ENCODE data around the gene GLIPR1.
"Not testable (repeated sequence)": the region's sequence is repeated elsewhere in the genome, so short reads cannot be mapped to it uniquely, and the experiment has no call there.

Gene GLIPR1

DNA sequence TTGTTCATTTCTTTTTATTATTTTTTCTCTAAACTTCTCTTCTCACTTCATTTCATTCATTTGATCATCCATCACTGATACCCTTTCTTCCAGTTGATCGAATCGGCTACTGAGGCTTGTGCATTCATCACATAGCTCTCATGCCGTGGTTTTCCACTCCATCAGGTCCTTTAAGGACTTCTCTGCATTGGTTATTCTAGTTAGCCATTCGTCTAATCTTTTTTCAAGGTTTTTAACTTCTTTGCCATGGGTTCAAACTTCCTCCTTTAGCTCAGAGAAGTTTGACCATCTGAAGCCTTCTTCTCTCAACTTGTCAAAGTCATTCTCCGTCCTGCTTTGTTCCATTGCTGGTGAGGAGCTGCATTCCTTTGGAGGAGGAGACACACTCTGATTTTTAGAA lies 41.6 kb downstream of the GLIPR1 start:
- not testable (repeated sequence) for DNase-seq

DNA sequence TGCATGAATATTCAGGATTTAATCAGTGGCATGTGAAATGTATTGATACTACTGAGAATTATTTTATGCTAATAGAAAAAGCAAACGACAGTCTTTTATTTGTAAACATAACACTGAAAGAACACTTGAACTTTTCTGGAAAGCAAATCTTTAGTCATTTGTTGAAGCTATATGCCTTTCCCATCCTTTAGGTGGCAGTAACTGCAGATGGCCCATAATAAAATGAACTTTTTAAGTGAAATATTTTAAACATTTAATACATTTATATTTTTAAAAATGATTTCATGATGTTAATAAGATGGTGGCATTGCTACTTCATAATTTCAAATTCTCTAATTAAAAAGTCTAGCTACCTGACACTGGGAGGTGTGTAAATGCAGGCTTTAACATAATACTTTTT lies 44.7 kb downstream of the GLIPR1 start:
- no peak for DNase-seq

DNA sequence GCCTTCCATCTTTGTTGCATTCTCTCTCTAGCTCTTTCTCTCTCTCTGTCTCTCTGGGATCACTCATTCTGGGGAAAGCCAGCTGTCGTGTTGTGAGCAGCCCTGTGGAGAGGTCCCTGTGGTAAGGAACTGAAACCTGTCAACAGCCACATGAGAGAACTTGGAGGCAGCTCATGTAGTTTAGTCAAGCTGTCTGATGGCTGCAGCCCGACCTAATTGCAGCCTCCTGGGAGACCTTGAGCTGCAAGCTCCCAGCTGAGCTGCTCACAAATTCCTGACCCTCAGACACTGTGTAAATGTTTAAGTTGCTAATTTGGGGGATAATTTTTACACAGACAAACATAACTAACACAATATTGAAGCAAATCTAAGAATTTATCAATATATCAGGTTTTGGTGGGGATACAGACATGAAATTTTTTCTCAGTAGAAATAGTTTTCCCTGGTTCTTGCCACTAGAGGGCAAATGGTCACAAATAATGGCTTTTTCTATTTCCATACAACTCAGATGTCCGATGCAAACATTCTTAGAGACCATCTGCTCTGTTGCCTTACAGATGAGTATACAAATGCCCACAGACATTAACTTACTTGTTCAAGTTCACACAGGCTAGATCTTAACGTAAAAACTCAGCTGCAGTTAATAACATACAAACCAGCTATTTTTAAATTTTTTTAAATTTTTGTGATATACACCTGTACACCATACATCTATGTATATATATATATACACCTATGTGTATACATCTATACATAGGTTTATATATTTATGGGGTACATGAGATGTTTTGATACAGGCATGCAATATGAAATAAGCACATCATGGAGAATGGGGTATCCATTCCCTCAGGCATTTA lies 46.3 kb downstream of the GLIPR1 start:
- no peak for DNase-seq

DNA sequence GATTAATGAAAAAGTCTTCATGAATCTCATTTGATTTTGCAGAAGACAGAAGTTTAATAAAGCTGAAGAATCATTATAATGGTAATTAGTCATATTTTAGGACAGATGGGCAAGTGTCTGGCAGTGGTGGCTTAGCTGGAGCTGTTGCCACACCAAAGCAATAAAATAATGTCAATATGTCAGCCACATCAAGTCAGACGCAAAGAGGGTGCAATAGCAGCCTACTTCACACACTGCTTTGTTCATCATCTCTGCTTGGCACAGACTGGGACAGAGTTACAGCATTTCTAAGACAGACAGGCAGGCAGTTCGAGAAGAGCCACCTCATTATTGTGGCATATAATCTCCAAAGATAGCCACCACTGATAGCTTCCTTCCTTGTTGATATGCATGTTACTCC lies 47.7 kb downstream of the GLIPR1 start:
- DNase-seq: no peak

DNA sequence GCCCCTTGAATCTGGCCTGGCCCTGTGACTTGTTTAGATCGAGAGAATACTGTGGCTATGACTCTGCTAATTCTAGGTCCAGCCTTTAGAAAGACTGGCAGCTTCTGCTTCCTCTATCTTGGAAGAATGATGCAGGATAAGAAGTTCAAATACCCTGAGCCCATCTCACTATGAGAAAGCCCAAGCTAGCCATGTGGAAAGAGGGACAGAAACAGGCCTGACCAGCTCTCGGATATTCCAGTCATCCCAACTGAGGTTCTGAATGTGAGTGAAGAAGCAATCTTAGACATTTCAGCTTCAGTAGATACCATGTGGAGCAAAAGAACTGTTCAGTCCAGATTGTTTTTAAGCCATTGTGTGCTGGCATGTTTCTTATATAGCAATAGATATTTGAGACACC lies 48.1 kb downstream of the GLIPR1 start:
- no peak for DNase-seq

DNA sequence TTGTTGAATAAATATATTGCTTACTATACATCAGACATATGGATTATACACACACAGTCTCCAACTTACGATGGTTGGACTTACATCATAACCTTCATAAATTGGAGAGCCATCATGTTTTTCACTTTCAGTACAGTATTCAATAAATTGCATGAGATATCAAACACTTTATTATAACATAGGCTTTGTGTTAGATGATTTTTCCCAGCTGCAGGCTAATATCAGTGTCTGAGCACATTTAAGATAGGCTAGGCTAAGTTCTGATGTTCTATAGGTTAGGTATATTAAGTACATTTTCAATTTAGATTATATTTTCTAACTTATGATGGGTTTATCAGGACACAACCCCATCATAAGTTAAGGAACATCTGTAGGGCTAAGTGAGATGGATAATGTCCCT lies 48.8 kb downstream of the GLIPR1 start:
- no peak for DNase-seq

DNA sequence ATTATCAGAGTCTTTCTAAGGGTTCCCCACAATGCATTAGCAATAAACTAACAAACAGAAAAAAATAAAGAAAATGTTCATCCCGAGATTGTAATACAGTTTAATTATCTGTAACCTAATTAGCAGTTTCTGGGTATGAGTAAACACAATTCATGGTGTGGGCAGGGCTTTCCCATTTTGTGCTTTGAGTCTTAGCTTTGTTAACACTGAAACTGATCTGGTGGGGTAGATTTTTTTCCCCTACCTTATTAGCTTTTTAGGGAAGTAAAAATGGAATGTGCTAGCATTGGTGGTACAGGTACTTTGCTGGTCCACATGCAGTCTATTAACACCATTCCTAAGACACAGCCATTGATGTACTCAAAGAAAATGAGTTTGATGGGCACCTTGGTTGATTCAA lies 49.3 kb downstream of the GLIPR1 start:
- DNase-seq: no peak

DNA sequence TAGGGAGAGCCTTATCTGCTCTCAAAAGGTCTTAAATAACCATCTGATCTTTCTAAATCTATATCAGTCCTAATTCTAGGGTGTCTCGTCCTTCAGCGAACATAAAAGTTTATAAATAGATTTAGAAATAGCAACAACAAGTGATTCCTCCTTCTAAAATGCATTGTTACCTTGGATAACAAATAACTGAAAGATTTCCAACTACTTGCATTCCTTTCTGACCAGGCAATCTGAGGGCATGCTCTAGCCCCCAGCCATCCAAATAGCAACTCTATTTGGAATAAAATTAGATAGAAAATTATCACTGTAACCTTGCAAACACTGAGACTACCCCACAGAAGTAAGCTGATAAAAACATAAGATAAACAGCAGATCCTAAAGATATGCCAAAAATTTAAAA lies 52.7 kb downstream of the GLIPR1 start:
- no peak for DNase-seq

DNA sequence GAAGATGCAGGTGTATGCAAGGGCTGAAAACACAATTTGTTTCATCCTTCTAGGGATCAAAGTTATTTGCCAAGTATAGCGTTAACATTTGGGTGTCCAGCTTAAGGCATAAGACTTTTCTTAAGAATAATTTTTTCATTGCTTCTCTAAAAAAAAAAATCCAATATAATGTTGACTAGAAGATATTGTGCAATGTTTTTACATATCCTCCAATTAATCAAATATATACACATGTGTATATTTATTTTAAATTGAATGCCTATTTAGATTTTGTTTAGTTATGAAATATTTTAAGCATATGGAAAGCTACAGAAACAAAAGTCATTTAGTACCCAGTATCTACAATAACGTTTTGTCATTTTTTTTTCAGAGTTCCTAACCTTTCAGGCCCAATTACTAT lies 59.3 kb downstream of the GLIPR1 start:
- no peak for DNase-seq

DNA sequence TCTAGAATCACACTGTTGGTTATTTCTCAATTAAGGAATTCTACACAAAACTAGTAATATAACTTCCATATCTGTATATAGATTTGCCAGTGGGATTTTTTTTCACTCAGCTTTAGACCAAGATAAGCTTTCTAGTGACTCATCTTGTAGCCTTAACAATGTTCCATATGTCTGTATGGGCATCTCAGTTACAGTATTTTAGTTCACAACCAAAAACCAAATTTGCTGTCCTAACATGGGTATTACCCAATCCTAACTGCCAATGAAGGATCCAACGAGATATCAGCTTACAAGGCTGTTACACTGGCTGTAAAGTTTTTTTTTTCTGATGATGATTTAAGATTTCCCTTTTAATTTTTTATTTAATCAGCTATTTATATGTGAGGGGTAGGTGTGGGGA lies 62.4 kb downstream of the GLIPR1 start:
- DNase-seq: no peak

DNA sequence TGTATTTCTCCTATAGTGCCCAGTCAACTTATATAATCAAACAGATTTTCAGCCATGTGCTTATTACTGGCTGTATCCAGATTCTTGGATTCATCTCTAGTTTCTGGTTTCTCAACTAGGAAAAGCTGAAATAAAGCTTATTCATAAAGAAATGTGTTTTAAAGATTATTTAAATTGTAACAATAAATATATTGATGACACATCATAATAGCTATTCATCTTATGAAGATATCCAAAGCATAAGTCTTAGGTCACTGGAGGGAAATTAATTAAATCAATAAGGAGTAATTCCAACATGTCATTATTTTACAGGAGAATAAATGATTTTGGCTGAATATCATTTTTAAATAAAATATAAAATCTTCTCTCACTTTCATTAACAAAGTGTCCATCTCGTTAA lies 63.0 kb downstream of the GLIPR1 start:
- DNase-seq: no peak

DNA sequence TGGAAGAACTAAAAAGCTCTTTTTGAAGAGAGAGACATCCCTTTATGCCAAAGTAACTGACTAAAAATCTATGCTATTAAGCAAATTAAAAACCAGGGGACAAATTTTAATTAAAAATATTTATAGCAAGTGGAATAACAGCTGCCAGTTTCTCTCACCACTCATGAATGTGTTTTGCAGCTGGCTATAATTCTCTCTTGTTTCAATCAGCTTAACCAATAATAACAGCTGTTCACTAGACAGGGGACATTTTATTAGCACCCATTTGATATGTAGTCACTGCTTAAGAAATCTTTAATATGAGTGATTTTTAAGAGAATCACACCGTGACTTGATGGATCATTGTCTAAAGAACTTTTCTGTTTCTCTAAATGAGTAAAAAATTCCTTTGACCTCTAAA lies 65.1 kb downstream of the GLIPR1 start:
- no peak for DNase-seq

DNA sequence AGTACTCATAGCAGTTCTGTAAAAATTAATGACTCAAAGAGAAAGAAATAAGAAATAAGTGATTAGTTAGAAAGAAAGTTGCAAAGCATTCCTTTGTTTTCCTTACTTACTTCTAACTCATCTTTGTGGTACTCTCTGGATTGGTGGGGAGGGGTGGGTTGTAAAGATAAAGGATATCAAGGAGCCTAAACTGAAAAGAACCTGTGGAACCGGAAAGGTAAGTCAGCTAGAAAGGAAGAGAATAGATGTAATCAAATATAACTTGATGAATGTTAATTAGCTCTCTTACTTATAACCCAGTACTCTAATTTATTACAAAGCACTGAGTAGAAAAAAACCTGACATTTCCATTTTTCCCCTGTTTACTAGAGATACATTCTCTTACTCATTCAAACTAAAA lies 68.3 kb downstream of the GLIPR1 start:
- no peak for DNase-seq

DNA sequence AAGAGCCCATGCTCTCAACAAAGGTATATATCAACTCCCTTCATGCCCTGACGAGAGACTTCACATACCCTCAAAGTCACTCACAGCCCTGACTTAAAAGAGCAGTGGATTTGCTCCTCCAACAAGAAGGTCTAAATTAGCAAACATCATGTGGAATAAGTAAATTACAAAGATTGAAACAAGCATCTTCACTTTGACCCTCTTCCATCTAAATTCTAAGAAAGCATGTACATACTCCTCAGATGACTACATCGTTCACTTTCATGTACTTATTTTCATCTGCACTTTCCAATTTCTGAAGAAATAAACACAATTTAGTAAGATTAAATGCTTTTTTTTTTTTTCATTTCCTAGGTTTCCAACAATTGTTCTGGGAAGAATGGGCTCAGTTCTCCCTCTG lies 69.4 kb downstream of the GLIPR1 start:
- no peak for DNase-seq

DNA sequence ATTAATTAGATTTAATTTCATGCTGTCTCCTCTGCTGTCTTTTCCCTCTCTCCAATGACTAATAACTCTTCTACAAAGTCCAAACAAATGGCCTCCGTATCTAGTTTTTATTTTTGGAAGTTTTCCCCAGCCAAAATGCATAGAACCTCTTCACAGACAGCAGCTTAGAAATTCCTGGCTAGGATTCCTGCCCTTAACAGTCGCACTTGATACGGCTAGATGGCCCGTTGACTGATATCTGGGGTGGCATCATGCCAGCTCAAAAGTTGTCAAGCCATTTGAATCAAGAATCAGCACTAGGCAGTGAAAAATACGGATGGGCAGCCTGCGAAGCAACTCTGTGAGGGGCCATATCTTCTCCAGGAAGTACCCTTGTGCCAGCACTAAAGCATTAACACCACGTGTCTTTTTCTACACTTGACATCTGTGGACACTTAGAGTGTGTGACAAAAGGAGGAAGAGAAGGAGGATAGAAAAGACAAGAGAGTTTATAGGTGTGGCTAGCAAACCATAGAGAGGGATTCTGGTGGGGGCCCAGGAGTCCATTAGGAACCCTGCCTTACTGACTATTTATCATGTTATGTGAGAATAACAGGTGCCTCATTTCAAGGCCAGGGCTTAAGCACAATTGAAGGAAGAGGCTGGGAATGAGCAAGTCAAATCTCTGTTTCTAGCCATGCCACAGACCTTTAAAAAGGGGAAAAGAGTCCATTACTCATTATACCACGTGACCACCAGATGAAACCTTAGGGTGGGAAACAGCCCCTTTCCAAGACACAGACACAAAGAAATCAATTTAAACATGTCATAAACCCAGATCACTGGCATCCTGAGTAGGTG lies 70.1 kb downstream of the GLIPR1 start:
- no peak for DNase-seq

DNA sequence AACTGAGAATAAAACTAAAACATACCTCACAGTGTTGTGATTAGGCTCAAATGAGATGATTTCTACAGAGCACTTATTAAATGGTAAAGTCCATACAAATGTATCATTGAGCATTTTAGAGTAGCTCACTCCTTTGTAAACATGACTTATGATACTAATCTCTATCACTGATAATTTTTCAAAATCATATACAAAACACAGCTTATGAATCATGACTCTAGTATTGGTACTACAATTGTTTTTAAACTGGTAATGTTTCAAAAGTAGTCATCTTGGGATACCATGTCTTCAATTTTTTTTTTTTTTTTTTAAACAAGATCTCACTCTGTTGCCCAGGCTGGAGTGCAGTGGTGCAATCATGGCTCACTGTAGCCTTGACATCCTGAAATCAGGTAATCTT lies 70.9 kb downstream of the GLIPR1 start:
- no peak for DNase-seq

DNA sequence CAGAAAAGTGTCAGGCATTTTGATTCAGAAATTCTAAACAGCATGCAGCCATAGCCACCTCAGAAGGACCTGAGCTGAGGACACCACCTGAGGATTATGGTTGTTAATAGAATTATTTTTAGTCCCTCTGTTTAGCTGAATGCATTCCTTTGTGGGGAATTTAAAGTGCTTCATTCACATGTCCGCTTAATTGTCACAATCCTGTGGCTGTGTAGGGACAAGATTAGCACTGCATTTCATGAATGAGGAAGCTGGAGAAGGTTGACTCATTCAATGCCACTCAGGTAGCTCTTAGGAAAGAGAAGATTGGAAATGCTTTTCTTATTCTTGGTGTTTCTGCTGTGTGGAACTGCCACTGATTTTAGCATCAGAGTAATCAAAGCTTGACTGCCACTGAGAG lies 72.8 kb downstream of the GLIPR1 start:
- DNase-seq: no peak
